Keratinocyte (primary cell): Measurements from ENCODE around the gene TSHZ2. TPM values are rescaled to one million over a fixed set of nuclear protein-coding genes. Genes with fewer than 3 reads are reported as not detected.

Experiments
- DNase-seq: peaks from one replicate; pipeline ENCODE4 v3.0.0-alpha.2; 2011; ENCODE audit warnings: low read depth, missing footprints, low spot score
- FAIRE-seq: peaks from 2 replicates; lab custom pipeline; 2011; peaks lifted over from hg19 to GRCh38; lab: Jason Lieb, UNC
- H2AFZ ChIP-seq: 2 replicates; pipeline ENCODE4 v1.6.0; 2012; ENCODE audit warnings: low read length, control low read depth, inconsistent platforms; ENCODE audit not compliant: control insufficient read depth
- H3K27ac ChIP-seq: 2 replicates; pipeline ENCODE4 v1.5.1; 2011; ENCODE audit warnings: low read length; ENCODE audit not compliant: control insufficient read depth, insufficient read depth
- H3K27me3 ChIP-seq: 3 replicates; pipeline ENCODE4 v1.6.0; 2011; ENCODE audit warnings: low read length; ENCODE audit not compliant: control insufficient read depth, insufficient read depth; ENCODE audit errors: extremely low read depth
- H3K36me3 ChIP-seq, 2 experiments: 2 replicates in 1 of 2; 3 replicates in 1 of 2; pipeline ENCODE4 v1.5.1; 2011; ENCODE audit warnings: low read length in 2 of 2, mild to moderate bottlenecking in 1 of 2; ENCODE audit not compliant: control insufficient read depth in 2 of 2, insufficient read depth in 2 of 2; ENCODE audit errors: extremely low read depth in 1 of 2
- H3K4me1 ChIP-seq: 3 replicates; pipeline ENCODE4 v1.5.1; 2011; ENCODE audit warnings: low read length; ENCODE audit not compliant: control insufficient read depth, insufficient read depth; ENCODE audit errors: extremely low read depth
- H3K4me2 ChIP-seq: 3 replicates; pipeline ENCODE4 v1.6.0; 2011; ENCODE audit warnings: low read depth, low read length; ENCODE audit not compliant: control insufficient read depth, insufficient read depth; ENCODE audit errors: extremely low read depth
- H3K4me3 ChIP-seq, 3 experiments: fragments of 200-600 bp in 1 of 3; sonication (generic) in 1 of 3; 2 replicates in 2 of 3; 3 replicates in 1 of 3; pipeline ENCODE4 v1.5.1; 2011 to 2016; ENCODE audit warnings: low read length in 3 of 3, mild to moderate bottlenecking in 3 of 3, control low read depth in 2 of 3, inconsistent platforms in 1 of 3, low read depth in 1 of 3, mixed read lengths in 1 of 3, mixed run types in 1 of 3, moderate library complexity in 1 of 3; ENCODE audit not compliant: control insufficient read depth in 2 of 3, insufficient read depth in 2 of 3; ENCODE audit errors: extremely low read depth in 1 of 3
- H3K79me2 ChIP-seq: 2 replicates; pipeline ENCODE4 v1.6.0; 2012; ENCODE audit warnings: low read length; ENCODE audit not compliant: control insufficient read depth, insufficient read depth
- H3K9ac ChIP-seq: 3 replicates; pipeline ENCODE4 v1.6.0; 2011; ENCODE audit warnings: low read length; ENCODE audit not compliant: control insufficient read depth, insufficient read depth; ENCODE audit errors: extremely low read depth
- H3K9me1 ChIP-seq: 3 replicates; pipeline ENCODE4 v1.6.0; 2011; ENCODE audit warnings: low read length; ENCODE audit not compliant: control insufficient read depth, insufficient read depth; ENCODE audit errors: extremely low read depth
- H3K9me3 ChIP-seq: 2 replicates; pipeline ENCODE4 v1.5.1; 2012; ENCODE audit warnings: low read depth, low read length; ENCODE audit not compliant: control insufficient read depth
- H4K20me1 ChIP-seq: 3 replicates; pipeline ENCODE4 v1.6.0; 2011; ENCODE audit warnings: low read length; ENCODE audit not compliant: control insufficient read depth, insufficient read depth; ENCODE audit errors: extremely low read depth
- EZH2 ChIP-seq: IDR thresholded peaks from one replicate; pipeline ENCODE4 v1.6.1; 2012; ENCODE audit warnings: inconsistent platforms, mild to moderate bottlenecking, low read length, moderate library complexity
- dilution Hi-C: fragments of 300-500 bp; cut with MboI; formaldehyde crosslinking; loops from one replicate; pipeline ENCODE4 v1.7.0; 2020; ENCODE audit warnings: low sequenced_read_pairs; ENCODE audit not compliant: extremely low pct_ligation_motif_present
- polyA plus RNA-seq, 5 experiments: library from polyadenylated mRNA; depleted of rRNA in 3 of 5; stranded (reverse) in 3 of 5; stranded (forward) in 1 of 5; unstranded in 1 of 5; fragments of >200 nt; gene quantifications; 1 replicate in 1 of 5; 2 replicates in 3 of 5; 3 replicates in 1 of 5; pipeline versions ENCODE4 v1.2.1 to v1.2.3, GENCODE V29; 2011 to 2012; ENCODE audit warnings: missing spikeins in 2 of 5, low read depth in 1 of 5, low replicate concordance in 1 of 5
- TF ChIP-seq, protein P1 (sequence below), 3 experiments: IDR thresholded peaks in 1 of 3; conservative IDR thresholded peaks in 1 of 3; optimal IDR thresholded peaks in 1 of 3; 2 replicates in 2 of 3; 3 replicates in 1 of 3; pipeline versions ENCODE3 to v1.5.1; 2011; ENCODE audit warnings: low read length in 3 of 3, mild to moderate bottlenecking in 3 of 3, moderate library complexity in 2 of 3, control low read depth in 1 of 3, inconsistent platforms in 1 of 3; ENCODE audit not compliant: insufficient read depth in 2 of 3; ENCODE audit errors: extremely low read depth in 1 of 3

TSHZ2 gene
- polyA plus RNA-seq, 1 donor (not counting 4 experiments of a cell fraction or from before 2014, with no cell fraction given): 1.1 TPM

DNA sequence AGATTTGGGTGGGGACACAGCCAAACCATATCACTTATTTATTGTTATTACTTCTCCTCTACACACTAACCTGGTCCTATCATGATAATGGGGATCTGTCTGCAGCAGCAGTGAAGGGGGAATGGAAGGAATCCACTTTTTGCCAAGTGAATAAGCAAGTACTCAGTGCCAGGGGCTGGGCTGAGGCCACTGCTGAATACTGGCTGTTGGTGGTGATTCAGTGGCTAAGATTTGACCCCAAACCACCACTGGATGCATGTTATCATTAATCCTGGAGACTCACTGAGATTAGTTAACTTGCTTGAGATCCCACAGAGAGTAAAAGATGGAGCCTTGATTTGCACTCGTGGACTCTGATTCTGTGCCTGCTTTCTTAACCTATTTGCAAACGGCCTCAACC is 127.7 kb downstream of the TSHZ2 start:
- H4K20me1 ChIP-seq: no peaks in the 10 kb centered on the region
- no peak overlapping the region for H3K9ac ChIP-seq
- DNase-seq: no peak

DNA sequence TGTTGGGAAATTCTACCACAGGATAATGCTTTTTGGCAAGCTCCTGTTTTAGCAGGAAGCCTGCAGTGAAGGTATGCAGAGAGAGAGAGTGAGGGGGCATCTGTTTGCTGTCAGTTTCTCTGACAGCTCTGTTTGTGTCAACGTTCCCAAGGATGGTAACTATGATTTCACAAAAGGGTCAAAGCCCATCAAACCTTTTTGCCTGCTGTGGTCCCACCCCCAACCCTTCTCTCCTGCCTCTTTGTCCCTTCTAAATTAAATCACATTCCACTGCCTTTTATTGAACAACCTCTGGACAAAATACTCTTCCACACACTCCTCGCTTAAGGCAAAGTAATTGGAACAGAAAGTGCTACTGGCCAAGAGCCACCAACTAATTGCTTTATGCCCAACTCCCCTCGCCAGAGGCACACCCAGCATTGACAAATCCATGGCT is 128.3 kb downstream of the TSHZ2 start:
- no peak overlapping the region for H3K4me3 ChIP-seq
- H3K4me2 ChIP-seq: no peak overlapping the region
- H3K9me1 ChIP-seq: no peaks in the 10 kb centered on the region
- FAIRE-seq (no peak), DNase-seq (no peak)
- H3K9ac ChIP-seq: no peak overlapping the region
- no peak overlapping the region for H3K27ac ChIP-seq
- no peaks in the 10 kb centered on the region for H3K79me2 ChIP-seq
- TF ChIP-seq, protein P1, sequence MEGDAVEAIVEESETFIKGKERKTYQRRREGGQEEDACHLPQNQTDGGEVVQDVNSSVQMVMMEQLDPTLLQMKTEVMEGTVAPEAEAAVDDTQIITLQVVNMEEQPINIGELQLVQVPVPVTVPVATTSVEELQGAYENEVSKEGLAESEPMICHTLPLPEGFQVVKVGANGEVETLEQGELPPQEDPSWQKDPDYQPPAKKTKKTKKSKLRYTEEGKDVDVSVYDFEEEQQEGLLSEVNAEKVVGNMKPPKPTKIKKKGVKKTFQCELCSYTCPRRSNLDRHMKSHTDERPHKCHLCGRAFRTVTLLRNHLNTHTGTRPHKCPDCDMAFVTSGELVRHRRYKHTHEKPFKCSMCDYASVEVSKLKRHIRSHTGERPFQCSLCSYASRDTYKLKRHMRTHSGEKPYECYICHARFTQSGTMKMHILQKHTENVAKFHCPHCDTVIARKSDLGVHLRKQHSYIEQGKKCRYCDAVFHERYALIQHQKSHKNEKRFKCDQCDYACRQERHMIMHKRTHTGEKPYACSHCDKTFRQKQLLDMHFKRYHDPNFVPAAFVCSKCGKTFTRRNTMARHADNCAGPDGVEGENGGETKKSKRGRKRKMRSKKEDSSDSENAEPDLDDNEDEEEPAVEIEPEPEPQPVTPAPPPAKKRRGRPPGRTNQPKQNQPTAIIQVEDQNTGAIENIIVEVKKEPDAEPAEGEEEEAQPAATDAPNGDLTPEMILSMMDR (optimal IDR thresholded peaks at IDR 0.05 in 1 of 3, IDR thresholded peaks at IDR 0.05 in 1 of 3, conservative IDR thresholded peaks at IDR 0.05 in 1 of 3; ENCODE audit: extremely low read depth in 1 of 3, insufficient read depth in 2 of 3, low read length in 3 of 3): no peak
- TF ChIP-seq EZH2: no peak
- no peaks in the 10 kb centered on the region for H3K4me1 ChIP-seq
- no peaks in the 10 kb centered on the region for H3K36me3 ChIP-seq
- no peaks in the 10 kb centered on the region for H3K9me3 ChIP-seq
- H2AFZ ChIP-seq: no peak overlapping the region
- H4K20me1 ChIP-seq: no peaks in the 10 kb centered on the region
- dilution Hi-C loops: no loop called here
- H3K27me3 ChIP-seq: no peaks in the 10 kb centered on the region

More for the DNA sequence above, 127.7 kb downstream of the TSHZ2 start:
- Histone ChIP-seq H3K79me2 (no peaks in the 10 kb centered on the region), H3K36me3 (no peaks in the 10 kb centered on the region), H3K4me2 (no peak overlapping the region), H3K9me3 (no peaks in the 10 kb centered on the region), H2AFZ (no peak overlapping the region), H3K4me1 (no peaks in the 10 kb centered on the region), H3K4me3 (no peak overlapping the region), H3K27me3 (no peaks in the 10 kb centered on the region), H3K9me1 (no peaks in the 10 kb centered on the region), H3K27ac (no peak overlapping the region)
- dilution Hi-C loops: no loop called here
- TF ChIP-seq, protein P1 (optimal IDR thresholded peaks at IDR 0.05 in 1 of 3, IDR thresholded peaks at IDR 0.05 in 1 of 3, conservative IDR thresholded peaks at IDR 0.05 in 1 of 3; ENCODE audit: extremely low read depth in 1 of 3, insufficient read depth in 2 of 3, low read length in 3 of 3): no peak
- no peak for TF ChIP-seq EZH2
- no peak for FAIRE-seq
